Loucy (cell line): Measurements from ENCODE around the gene PARD3B.

Experiments used
- CTCF ChIP-seq: fragments of 200-600 bp; sonication (generic); conservative IDR thresholded peaks from 2 replicates; pipeline ENCODE4 v1.5.1; 2014; ENCODE audit warnings: mild to moderate bottlenecking, antibody characterized with exemption, low read length
- EZH2phosphoT487 ChIP-seq: fragments of 200-600 bp; IDR thresholded peaks from 2 replicates; pipeline ENCODE4 v1.6.1; 2018; ENCODE audit warnings: antibody characterized with exemption, mild to moderate bottlenecking, moderate library complexity, borderline replicate concordance

- TF ChIP-seq CTCF (no peak), EZH2phosphoT487 (no peak)
Measured at GRCh38 chr2:205465791-205466190, 920.5 kb downstream of the PARD3B start.
